ENCODE results near the gene MAP1B. TPM values are rescaled to one million over a fixed set of nuclear protein-coding genes. Genes with fewer than 3 reads are reported as not detected.

Gene MAP1B
- total RNA-seq, 1 donor = 74.3 TPM

DNA sequence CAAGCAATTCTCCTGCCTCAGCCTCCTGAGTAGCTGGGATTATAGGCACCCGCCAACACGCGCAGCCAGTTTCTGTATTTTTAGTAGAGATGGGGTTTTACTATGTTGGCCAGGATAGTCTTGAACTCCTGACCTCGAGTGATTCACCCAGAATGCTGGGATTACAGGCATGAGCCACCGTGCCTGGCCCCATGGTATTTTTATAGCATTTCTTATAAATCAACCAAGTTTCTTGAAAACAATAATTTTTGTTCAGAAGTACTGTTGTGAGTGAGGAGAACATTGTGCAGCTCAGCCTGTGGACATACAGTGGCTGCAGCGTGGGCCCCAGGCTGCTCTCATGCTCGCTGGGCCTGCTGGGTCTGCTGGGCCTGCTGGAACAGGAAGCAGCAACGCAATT lies 45.3 kb downstream of the MAP1B start:
- DNase-seq (ENCODE audit: low read depth) = peak; percentile 91
- TF ChIP-seq CTCF (IDR thresholded peaks at IDR 0.05; ENCODE audit: insufficient read depth, low read depth, low read length) = no peak
- no peak overlapping the region for H3K4me3 ChIP-seq (ENCODE audit: low read depth, low read length)

DNA sequence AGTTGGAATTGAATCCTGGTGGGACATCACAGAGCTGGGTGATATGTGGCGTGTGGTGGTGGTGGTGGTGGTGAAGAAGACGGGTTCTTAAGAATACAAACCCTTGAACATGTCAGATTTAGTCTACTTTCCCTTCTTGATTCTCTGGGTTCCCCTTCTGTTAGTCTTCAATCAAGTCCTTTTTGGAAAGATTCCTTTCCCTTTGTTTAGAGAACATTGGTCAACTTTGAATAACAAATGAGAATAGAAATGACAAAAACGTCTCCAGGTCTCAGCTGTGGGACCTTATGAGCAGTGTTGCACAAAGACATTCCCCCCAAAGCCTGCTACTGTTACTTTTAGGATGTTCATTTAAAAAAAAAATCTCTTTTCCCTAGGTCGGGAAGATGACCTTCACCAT lies 46.3 kb downstream of the MAP1B start:
- DNase-seq (ENCODE audit: low read depth) = no peak
- no peak overlapping the region for H3K4me3 ChIP-seq (ENCODE audit: low read depth, low read length)
- no peak for TF ChIP-seq CTCF (IDR thresholded peaks at IDR 0.05; ENCODE audit: insufficient read depth, low read depth, low read length)

DNA sequence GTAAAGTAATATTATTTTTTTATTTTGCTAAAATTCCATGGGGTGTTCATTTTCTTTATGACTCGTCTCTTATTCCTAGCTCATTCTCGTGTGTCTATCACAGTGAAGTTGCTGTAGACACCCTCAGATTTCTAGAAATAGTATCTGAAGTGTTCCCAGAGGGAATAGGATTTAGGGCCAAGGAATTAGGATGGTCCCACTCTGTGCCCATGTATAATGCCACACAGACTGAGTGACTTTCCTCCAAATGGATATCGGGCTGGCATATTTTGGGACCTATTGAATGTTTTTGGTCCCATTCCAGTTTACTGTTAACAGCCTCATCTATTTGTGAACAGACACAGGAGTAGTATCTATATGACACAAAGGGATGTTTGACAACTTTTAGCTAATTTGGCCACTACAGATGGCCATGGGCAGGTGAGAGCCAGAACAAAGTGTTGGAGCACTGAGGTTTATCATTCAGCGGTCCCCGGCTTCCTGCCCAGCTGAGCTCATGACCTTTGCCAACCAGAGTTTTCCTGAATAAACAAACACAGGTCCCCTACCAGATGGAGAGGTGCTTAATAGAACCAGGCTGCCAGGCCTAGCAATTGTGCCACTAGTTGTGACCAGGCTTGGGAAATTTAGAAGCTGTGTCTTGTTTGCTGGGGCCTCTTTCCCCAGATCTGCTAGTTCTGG lies 46.9 kb downstream of the MAP1B start:
- no peak for DNase-seq (ENCODE audit: low read depth)
- no peak for TF ChIP-seq CTCF (IDR thresholded peaks at IDR 0.05; ENCODE audit: insufficient read depth, low read depth, low read length)
- no peak overlapping the region for H3K4me3 ChIP-seq (ENCODE audit: low read depth, low read length)

DNA sequence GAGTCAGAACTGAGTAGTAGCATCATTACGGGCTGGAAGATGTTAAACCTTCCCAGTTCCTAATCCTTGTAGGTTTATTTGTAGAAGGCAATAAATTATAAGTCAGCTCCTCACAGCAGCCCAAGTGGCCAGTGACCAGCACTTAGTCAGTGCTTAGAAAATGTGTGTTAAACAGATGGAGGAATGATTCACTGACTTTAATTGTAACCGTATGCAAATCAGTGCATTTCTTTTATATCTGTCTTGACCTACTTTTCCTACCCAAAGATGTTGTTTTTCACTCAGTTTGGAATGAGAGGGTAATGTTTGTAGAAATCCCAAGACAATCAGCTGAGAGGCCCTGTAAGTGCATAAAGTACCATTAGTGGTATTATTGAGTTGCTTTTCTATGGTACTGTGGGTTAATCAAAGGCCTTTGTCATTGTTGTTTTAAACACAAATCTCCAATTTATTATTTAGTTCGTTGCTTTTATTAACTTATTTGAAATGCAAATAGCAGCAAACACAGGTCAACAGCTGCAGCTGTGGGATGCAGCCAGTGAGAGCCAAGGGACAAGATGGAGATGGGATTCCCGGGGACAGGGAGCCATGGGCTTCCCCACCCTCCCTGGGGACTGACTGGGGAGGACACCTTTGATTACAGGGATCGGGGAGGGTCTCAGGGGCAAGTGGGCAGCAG lies 49.8 kb downstream of the MAP1B start:
- peak; percentile 97 for DNase-seq (ENCODE audit: low read depth)
- no peak for TF ChIP-seq CTCF (IDR thresholded peaks at IDR 0.05; ENCODE audit: insufficient read depth, low read depth, low read length)
- no peak overlapping the region for H3K4me3 ChIP-seq (ENCODE audit: low read depth, low read length)

DNA sequence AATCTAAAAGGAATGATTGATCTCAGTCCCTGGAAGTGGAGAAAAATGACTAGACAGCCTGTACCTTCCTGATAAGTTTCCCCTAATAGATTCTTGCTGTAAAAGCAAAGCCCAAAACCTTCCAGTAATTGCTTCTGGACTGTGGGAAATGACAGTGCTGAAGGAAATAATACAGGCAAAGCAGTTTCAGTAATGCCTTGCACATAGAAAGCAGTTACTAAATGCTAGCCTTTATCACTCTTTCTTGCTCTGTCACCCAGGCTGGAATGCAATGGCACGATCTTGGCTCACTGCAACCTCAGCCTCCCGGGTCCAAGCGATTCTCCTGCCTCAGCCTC lies 50.3 kb downstream of the MAP1B start:
- no peak overlapping the region for H3K4me3 ChIP-seq (ENCODE audit: low read depth, low read length)
- TF ChIP-seq CTCF (IDR thresholded peaks at IDR 0.05; ENCODE audit: insufficient read depth, low read depth, low read length) = no peak
- DNase-seq (ENCODE audit: low read depth) = no peak

DNA sequence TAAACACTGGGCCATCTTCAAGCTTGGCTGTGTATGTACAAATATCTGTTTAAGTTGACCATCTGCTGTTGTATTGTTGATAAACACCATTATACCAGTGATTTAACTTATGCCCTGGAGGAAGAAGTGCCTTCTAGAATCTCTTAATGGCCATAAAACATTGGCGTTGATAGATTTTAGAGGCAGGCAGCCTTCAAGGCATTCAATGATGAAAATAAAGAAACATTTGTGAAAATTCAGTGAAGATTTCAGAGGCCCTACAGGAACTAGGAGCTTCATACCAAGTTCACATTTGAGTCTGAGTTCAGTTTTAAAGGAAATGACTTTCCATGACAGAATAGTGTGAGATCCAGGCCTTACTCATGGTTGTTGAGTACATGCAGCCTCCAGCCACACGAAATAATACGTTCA lies 52.2 kb downstream of the MAP1B start:
- no peak for TF ChIP-seq CTCF (IDR thresholded peaks at IDR 0.05; ENCODE audit: insufficient read depth, low read depth, low read length)
- peak; percentile 71 for DNase-seq (ENCODE audit: low read depth)
- H3K4me3 ChIP-seq (ENCODE audit: low read depth, low read length) = no peak overlapping the region
